H1 (cell line): Measurements from ENCODE around the gene NAE1.

Experiments
- ATF2 ChIP-seq: IDR thresholded peaks from 2 replicates; pipeline ENCODE4 v1.6.1; 2012; ENCODE audit warnings: low read length, inconsistent platforms
- CEBPB ChIP-seq: IDR thresholded peaks from 2 replicates; pipeline ENCODE4 v1.6.1; 2012; ENCODE audit warnings: low read depth, low read length
- CTCF ChIP-seq, 3 experiments: IDR thresholded peaks; 1 replicate in 2 of 3; 2 replicates in 1 of 3; pipeline versions ENCODE4 v1.5.1 to v1.6.1; 2011; ENCODE audit warnings: low read length in 3 of 3, mild to moderate bottlenecking in 3 of 3, inconsistent platforms in 2 of 3, low read depth in 1 of 3, moderate library complexity in 1 of 3; ENCODE audit not compliant: insufficient read depth in 1 of 3; ENCODE audit errors: control extremely low read depth in 1 of 3
- EGR1 ChIP-seq: IDR thresholded peaks from 2 replicates; pipeline ENCODE4 v1.6.1; 2011; ENCODE audit warnings: low read depth, low read length, borderline replicate concordance
- EZH2 ChIP-seq: fragments of 200-600 bp; sonication (generic); IDR thresholded peaks from 2 replicates; pipeline ENCODE4 v1.7.1; 2012; ENCODE audit warnings: low read depth, mild to moderate bottlenecking, moderate library complexity, low read length, inconsistent platforms; ENCODE audit not compliant: severe bottlenecking
- JUND ChIP-seq: IDR thresholded peaks from 2 replicates; pipeline ENCODE4 v1.6.1; 2011; ENCODE audit warnings: mild to moderate bottlenecking, improper control_type of control experiment, low read length
- MAX ChIP-seq: IDR thresholded peaks from 2 replicates; pipeline ENCODE4 v1.6.1; 2012; ENCODE audit warnings: inconsistent platforms
- POLR2A ChIP-seq, 2 experiments: IDR thresholded peaks; 1 replicate in 1 of 2; 2 replicates in 1 of 2; pipeline ENCODE4 v1.6.1; 2011; ENCODE audit warnings: low read depth in 2 of 2, low read length in 2 of 2, mild to moderate bottlenecking in 2 of 2; ENCODE audit errors: control extremely low read depth in 1 of 2
- RAD21 ChIP-seq, 2 experiments: IDR thresholded peaks in 1 of 2; conservative IDR thresholded peaks in 1 of 2; 2 replicates each; pipeline ENCODE4 v1.6.1; 2011; ENCODE audit warnings: low read depth in 2 of 2, low read length in 2 of 2, improper control_type of control experiment in 1 of 2, inconsistent platforms in 1 of 2, mild to moderate bottlenecking in 1 of 2, moderate library complexity in 1 of 2
- RXRA ChIP-seq: IDR thresholded peaks from 2 replicates; pipeline ENCODE4 v1.6.1; 2011; ENCODE audit warnings: low read depth, mild to moderate bottlenecking, low read length, moderate library complexity; ENCODE audit not compliant: insufficient read depth
- SIN3A ChIP-seq, 2 experiments: IDR thresholded peaks in 1 of 2; conservative IDR thresholded peaks in 1 of 2; 2 replicates each; pipeline ENCODE4 v1.6.1; 2011 to 2012; ENCODE audit warnings: low read length in 2 of 2, improper control_type of control experiment in 1 of 2, low read depth in 1 of 2, mild to moderate bottlenecking in 1 of 2
- SUZ12 ChIP-seq: fragments of 200-600 bp; sonication (generic); IDR thresholded peaks from 2 replicates; pipeline ENCODE4 v1.6.1; 2012; ENCODE audit warnings: mild to moderate bottlenecking, inconsistent platforms, low read length, moderate library complexity, mixed read lengths
- TAF7 ChIP-seq: optimal IDR thresholded peaks from 2 replicates; pipeline ENCODE3; 2011; ENCODE audit warnings: low read depth, mild to moderate bottlenecking, inconsistent platforms, low read length, moderate library complexity, borderline replicate concordance
- YY1 ChIP-seq: IDR thresholded peaks from 2 replicates; pipeline ENCODE4 v1.6.1; 2011; ENCODE audit warnings: low read depth, mild to moderate bottlenecking, low read length

GRCh38 chr16:66830422-66831404, at the start of gene NAE1:
- TF ChIP-seq MAX = peak; percentile 66
- TF ChIP-seq CTCF (IDR thresholded peaks at IDR 0.05; ENCODE audit: control extremely low read depth in 1 of 3, insufficient read depth in 1 of 3, low read depth in 1 of 3, low read length in 3 of 3) = peak; percentile 97 to 99 (median 98)
- no peak for TF ChIP-seq JUND
- peak; percentile 83 for TF ChIP-seq TAF7
- TF ChIP-seq CEBPB = no peak
- no peak for TF ChIP-seq ATF2
- peak; percentile 69 to 73 for TF ChIP-seq RAD21 (IDR thresholded peaks at IDR 0.05 in 1 of 2, conservative IDR thresholded peaks at IDR 0.05 in 1 of 2; ENCODE audit: low read depth in 2 of 2, low read length in 2 of 2)
- TF ChIP-seq POLR2A (IDR thresholded peaks at IDR 0.05; ENCODE audit: control extremely low read depth in 1 of 2, low read depth in 2 of 2, low read length in 2 of 2) = peak; percentile 91 to 95
- no peak for TF ChIP-seq RXRA
- TF ChIP-seq EGR1 = no peak
- peak; percentile 92 for TF ChIP-seq YY1
- TF ChIP-seq SIN3A (conservative IDR thresholded peaks at IDR 0.05 in 1 of 2, IDR thresholded peaks at IDR 0.05 in 1 of 2; ENCODE audit: low read depth in 1 of 2, low read length in 2 of 2) = peak in 1 of 2 experiments; percentile 38; a peak in 1 of 4 replicates
- TF ChIP-seq SUZ12 = no peak
- no peak for TF ChIP-seq EZH2
